PC-3 (cell line): ENCODE measurements around the gene SYNGR3. TPM values are rescaled to one million over a fixed set of nuclear protein-coding genes. Genes with fewer than 3 reads are reported as not detected.

Experiments used
- ATAC-seq: fragments of 200-7000 bp; cut with Tn5 transposase; 2 replicates; pipeline ENCODE4 v1.9.1; 2020; ENCODE audit warnings: mild to moderate bottlenecking, moderate library complexity
- BruUV-seq: library from RNA; stranded (reverse); fragments of 400-500 nt; replicated peaks from 2 replicates; lab custom pipeline; 2021; lab: Mats Ljungman, UMichigan
- CTCF ChIA-PET: fragments of 300-600 bp; sonication (Branson Sonifier 250); formaldehyde crosslinking; loops from one replicate; lab custom pipeline; 2022; ENCODE audit warnings: antibody characterized with exemption; lab: Charles Lee
- POLR2A ChIA-PET: fragments of 300-600 bp; sonication (Branson Sonifier 250); formaldehyde crosslinking; loops from one replicate; lab custom pipeline; 2022; ENCODE audit warnings: antibody characterized with exemption; ENCODE audit not compliant: unreplicated experiment; lab: Charles Lee
- DNase-seq: peaks from one replicate; pipeline ENCODE4 v3.0.0-alpha.2; 2015
- H2AFZ ChIP-seq: fragments of 300-600 bp; sonication (generic); 2 replicates; pipeline ENCODE4 v1.6.0; 2016; ENCODE audit warnings: antibody characterized with exemption, low read length
- H3F3A ChIP-seq: fragments of 300-600 bp; sonication (generic); one replicate; pipeline ENCODE4 v1.6.0; 2017; ENCODE audit warnings: antibody characterized with exemption, low read length, control low read depth, mild to moderate bottlenecking; ENCODE audit not compliant: unreplicated experiment
- H3K27ac ChIP-seq: fragments of 300-600 bp; sonication (generic); 2 replicates; pipeline ENCODE4 v1.5.1; 2016; ENCODE audit warnings: mild to moderate bottlenecking, low read length
- H3K27me3 ChIP-seq: fragments of 300-600 bp; sonication (generic); 2 replicates; pipeline ENCODE4 v1.6.1; 2016; ENCODE audit warnings: low read length, mixed read lengths
- H3K36me3 ChIP-seq: fragments of 300-600 bp; sonication (generic); 2 replicates; pipeline ENCODE4 v1.6.1; 2016; ENCODE audit warnings: low read depth, mixed run types, low read length, mixed read lengths
- H3K4me1 ChIP-seq: fragments of 300-600 bp; sonication (generic); 2 replicates; pipeline ENCODE4 v1.5.1; 2016; ENCODE audit warnings: low read length; ENCODE audit not compliant: insufficient read depth
- H3K4me2 ChIP-seq: fragments of 300-600 bp; sonication (generic); 2 replicates; pipeline ENCODE4 v1.6.0; 2016; ENCODE audit warnings: low read length
- H3K4me3 ChIP-seq: fragments of 300-600 bp; sonication (generic); 2 replicates; pipeline ENCODE4 v1.5.1; 2016; ENCODE audit warnings: mild to moderate bottlenecking, low read length, mixed read lengths
- H3K79me2 ChIP-seq: fragments of 300-600 bp; sonication (generic); 2 replicates; pipeline ENCODE4 v1.6.1; 2017; ENCODE audit warnings: low read length, mixed read lengths
- H3K9ac ChIP-seq: fragments of 300-600 bp; sonication (generic); 2 replicates; pipeline ENCODE4 v1.6.0; 2016; ENCODE audit warnings: mild to moderate bottlenecking, low read length
- H3K9me2 ChIP-seq: fragments of 300-600 bp; sonication (generic); replicated peaks from 2 replicates; pipeline ENCODE4 v1.6.1; 2016; ENCODE audit warnings: mixed run types, low read length, mixed read lengths
- H3K9me3 ChIP-seq: fragments of 300-600 bp; sonication (generic); 2 replicates; pipeline ENCODE4 v1.6.1; 2016; ENCODE audit warnings: low read length, mixed read lengths
- H4K20me1 ChIP-seq: fragments of 300-600 bp; sonication (generic); 2 replicates; pipeline ENCODE4 v1.6.1; 2016; ENCODE audit warnings: low read length, mixed read lengths
- CTCF ChIP-seq: fragments of 300-600 bp; sonication (generic); conservative IDR thresholded peaks from 2 replicates; pipeline ENCODE4 v1.5.1; 2017; ENCODE audit warnings: antibody characterized with exemption, low read depth, mild to moderate bottlenecking, low read length
- EZH2 ChIP-seq: fragments of 300-600 bp; sonication (generic); IDR thresholded peaks from one replicate; pipeline ENCODE4 v1.6.1; 2017; ENCODE audit warnings: antibody characterized with exemption, mild to moderate bottlenecking, low read length; ENCODE audit not compliant: unreplicated experiment
- EZH2phosphoT487 ChIP-seq: fragments of 300-600 bp; sonication (generic); IDR thresholded peaks from 2 replicates; pipeline ENCODE4 v1.6.1; 2018; ENCODE audit warnings: mild to moderate bottlenecking, antibody characterized with exemption, low read length, borderline replicate concordance
- intact Hi-C: fragments of 100-400 bp; cut with micrococcal nuclease; formaldehyde crosslinking; loops from 2 replicates; pipeline ENCODE4 v1.9.0; 2023
- total RNA-seq: library from RNA; depleted of rRNA; stranded (reverse); fragments of >200 nt; gene quantifications from 2 replicates; pipeline ENCODE4 v1.2.3, GENCODE V29; 2014

SYNGR3 gene
- total RNA-seq, 1 experiment from 2014 or later: 1.5 TPM

DNA sequence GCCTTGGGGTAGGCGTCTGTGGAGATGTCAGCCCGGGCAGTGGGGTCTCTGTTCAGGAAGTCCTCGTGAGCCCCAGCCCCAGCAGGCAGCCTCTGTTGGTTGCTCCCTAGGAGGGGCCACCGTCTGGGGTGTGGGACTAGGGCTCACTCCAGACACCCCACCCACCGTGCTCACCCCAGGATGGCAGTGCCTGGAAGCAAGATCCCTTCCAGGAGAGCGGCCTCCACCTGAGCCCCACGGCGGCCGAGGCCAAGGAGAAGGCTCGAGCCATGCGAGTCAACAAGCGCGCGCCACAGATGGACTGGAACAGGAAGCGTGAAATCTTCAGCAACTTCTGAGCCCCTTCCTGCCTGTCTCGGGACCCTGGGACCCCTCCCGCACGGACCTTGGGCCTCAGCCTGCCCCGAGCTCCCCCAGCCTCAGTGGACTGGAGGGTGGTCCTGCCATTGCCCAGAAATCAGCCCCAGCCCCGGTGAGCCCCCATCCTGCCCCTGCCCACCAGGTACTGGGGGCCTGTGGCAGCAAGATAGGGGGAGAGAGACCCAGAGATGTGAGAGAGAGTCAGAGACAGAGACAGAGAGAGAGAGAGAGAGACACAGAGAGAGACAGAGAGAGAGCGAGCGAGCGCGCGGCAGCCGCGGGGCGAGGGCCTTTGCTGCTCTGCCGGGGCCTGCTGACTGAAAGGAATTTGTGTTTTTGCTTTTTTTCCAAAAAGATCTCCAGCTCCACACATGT lies 48.0 kb downstream of the SYNGR3 start:
- no peak overlapping the region for H3K27ac ChIP-seq
- CTCF ChIA-PET: no interaction called here
- DNase-seq (no peak), ATAC-seq (no peak)
- H3F3A ChIP-seq: no peaks in the 10 kb centered on the region
- POLR2A ChIA-PET: no interaction called here
- H3K27me3 ChIP-seq: no peaks in the 10 kb centered on the region
- TF ChIP-seq EZH2phosphoT487 (no peak), CTCF (no peak), EZH2 (no peak)
- H3K9me3 ChIP-seq: no peaks in the 10 kb centered on the region
- H3K4me1 ChIP-seq: peaks cover 76% of the 10 kb centered on the region
- no peak overlapping the region for H3K4me3 ChIP-seq
- H3K79me2 ChIP-seq: peaks cover 36% of the 10 kb centered on the region
- no peaks in the 10 kb centered on the region; the same call in 1 of the 2 replicates for H3K36me3 ChIP-seq
- H3K9me2 ChIP-seq: no peaks in the 10 kb centered on the region
- no peaks in the 10 kb centered on the region for H4K20me1 ChIP-seq
- no peak overlapping the region for H3K9ac ChIP-seq
- no peak overlapping the region for H2AFZ ChIP-seq
- no peak overlapping the region for H3K4me2 ChIP-seq
- BruUV-seq: TSS peak; percentile 4
- intact Hi-C loops: no loop called here

DNA sequence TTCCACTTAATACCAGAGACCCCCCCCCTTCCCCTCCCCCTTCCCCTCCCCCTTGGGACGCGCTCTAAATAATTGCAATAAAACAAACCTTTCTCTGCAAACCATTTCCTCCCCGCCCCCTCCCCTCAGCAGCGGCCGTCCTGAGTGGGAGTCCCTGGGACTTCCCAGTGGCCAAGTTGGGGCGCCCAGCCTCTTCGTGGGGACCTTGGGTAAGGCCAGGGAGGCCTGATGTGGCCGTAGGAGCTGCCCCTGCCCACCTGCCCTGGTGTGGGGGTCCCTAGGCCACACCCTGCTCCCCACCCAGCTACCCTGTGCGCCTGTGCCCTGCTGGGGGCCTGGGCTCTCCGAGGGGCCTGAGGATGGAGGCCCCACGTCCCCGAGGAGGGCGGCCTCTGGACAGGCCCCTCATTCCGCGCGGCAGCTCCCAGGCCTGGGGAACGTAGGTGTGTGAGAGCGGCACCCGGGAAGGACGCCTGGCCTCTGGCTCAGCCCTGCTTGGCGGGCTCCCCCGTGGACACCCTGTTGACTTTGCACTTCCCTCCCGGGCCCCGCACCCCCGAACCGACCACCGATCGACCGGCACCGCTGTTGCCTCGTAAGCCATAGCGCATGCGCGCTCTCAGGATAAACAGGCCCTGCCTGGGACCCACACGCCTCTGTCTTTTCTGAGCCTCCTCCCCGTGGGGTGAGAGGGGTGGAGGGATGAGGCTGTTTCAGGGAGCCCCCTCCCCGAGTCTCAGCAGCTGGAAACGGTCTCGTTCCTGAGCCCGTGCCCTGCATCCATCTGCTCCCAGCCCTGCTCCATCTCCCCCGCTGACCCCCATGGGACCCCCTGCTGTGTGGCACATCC lies 48.8 kb downstream of the SYNGR3 start:
- BruUV-seq: no TSS peak

More for the DNA sequence above, 48.8 kb downstream of the SYNGR3 start:
- peak overlapping the region; percentile 100 for H3K27ac ChIP-seq
- H3K27me3 ChIP-seq: no peaks in the 10 kb centered on the region
- no peak for DNase-seq
- H4K20me1 ChIP-seq: no peaks in the 10 kb centered on the region
- no peaks in the 10 kb centered on the region for H3K9me3 ChIP-seq
- no peak overlapping the region for H3K4me3 ChIP-seq
- peaks cover 76% of the 10 kb centered on the region for H3K4me1 ChIP-seq
- no peaks in the 10 kb centered on the region; the same call in 1 of the 2 replicates for H3K36me3 ChIP-seq
- H3K4me2 ChIP-seq: peak overlapping the region; percentile 35
- H3K79me2 ChIP-seq: peaks cover 31% of the 10 kb centered on the region
- H2AFZ ChIP-seq: no peak overlapping the region
- CTCF ChIA-PET: no interaction called here
- ATAC-seq: no peak
- TF ChIP-seq EZH2: no peak
- TF ChIP-seq CTCF: no peak
- TF ChIP-seq EZH2phosphoT487: no peak
- POLR2A ChIA-PET: interaction anchor here (0.5 to 0.6 kb wide), 3 partner anchors 52 to 117 kb away, joined by 3 to 5 read pairs (median 4); partner anchors contain the start of gene TRAF7
- H3F3A ChIP-seq: no peaks in the 10 kb centered on the region
- peak overlapping the region; percentile 67 for H3K9ac ChIP-seq
- no peaks in the 10 kb centered on the region for H3K9me2 ChIP-seq
- intact Hi-C loops: no loop called here
